Ishikawa (cell line): ENCODE results near the gene ANKRD33.

Experiments
- CEBPB ChIP-seq: IDR thresholded peaks from 2 replicates; pipeline ENCODE4 v1.6.1; 2012
- CREB1 ChIP-seq: IDR thresholded peaks from 2 replicates; pipeline ENCODE4 v1.6.1; 2012; ENCODE audit warnings: low read depth
- EGR1 ChIP-seq: IDR thresholded peaks from 2 replicates; pipeline ENCODE4 v1.6.1; 2012
- EP300 ChIP-seq: IDR thresholded peaks from 2 replicates; pipeline ENCODE4 v1.6.1; 2012; ENCODE audit warnings: borderline replicate concordance
- FOXM1 ChIP-seq: IDR thresholded peaks from 2 replicates; pipeline ENCODE4 v1.6.1; 2012; ENCODE audit warnings: low read depth, borderline replicate concordance
- NFIC ChIP-seq: IDR thresholded peaks from 2 replicates; pipeline ENCODE4 v1.6.1; 2012
- RAD21 ChIP-seq: IDR thresholded peaks from 2 replicates; pipeline ENCODE4 v1.6.1; 2012; ENCODE audit warnings: low read depth
- REST ChIP-seq: IDR thresholded peaks from 2 replicates; pipeline ENCODE4 v1.6.1; 2012; ENCODE audit warnings: low read depth, mild to moderate bottlenecking
- TAF1 ChIP-seq: IDR thresholded peaks from 2 replicates; pipeline ENCODE4 v1.6.1; 2012; ENCODE audit warnings: low read depth, mild to moderate bottlenecking
- TCF12 ChIP-seq: IDR thresholded peaks from 2 replicates; pipeline ENCODE4 v1.6.1; 2012; ENCODE audit warnings: low read depth
- TEAD4 ChIP-seq: IDR thresholded peaks from 2 replicates; pipeline ENCODE4 v1.6.1; 2012
- YY1 ChIP-seq: IDR thresholded peaks from 2 replicates; pipeline ENCODE4 v1.6.1; 2012; ENCODE audit warnings: low read depth
- ZBTB7A ChIP-seq: IDR thresholded peaks from 2 replicates; pipeline ENCODE4 v1.6.1; 2012; ENCODE audit warnings: low read depth
- TF ChIP-seq, protein P1 (sequence below): IDR thresholded peaks from 2 replicates; pipeline ENCODE4 v1.6.1; 2012
- TF ChIP-seq, protein P2 (sequence below): IDR thresholded peaks from 2 replicates; pipeline ENCODE4 v1.6.1; 2012

Gene ANKRD33

DNA sequence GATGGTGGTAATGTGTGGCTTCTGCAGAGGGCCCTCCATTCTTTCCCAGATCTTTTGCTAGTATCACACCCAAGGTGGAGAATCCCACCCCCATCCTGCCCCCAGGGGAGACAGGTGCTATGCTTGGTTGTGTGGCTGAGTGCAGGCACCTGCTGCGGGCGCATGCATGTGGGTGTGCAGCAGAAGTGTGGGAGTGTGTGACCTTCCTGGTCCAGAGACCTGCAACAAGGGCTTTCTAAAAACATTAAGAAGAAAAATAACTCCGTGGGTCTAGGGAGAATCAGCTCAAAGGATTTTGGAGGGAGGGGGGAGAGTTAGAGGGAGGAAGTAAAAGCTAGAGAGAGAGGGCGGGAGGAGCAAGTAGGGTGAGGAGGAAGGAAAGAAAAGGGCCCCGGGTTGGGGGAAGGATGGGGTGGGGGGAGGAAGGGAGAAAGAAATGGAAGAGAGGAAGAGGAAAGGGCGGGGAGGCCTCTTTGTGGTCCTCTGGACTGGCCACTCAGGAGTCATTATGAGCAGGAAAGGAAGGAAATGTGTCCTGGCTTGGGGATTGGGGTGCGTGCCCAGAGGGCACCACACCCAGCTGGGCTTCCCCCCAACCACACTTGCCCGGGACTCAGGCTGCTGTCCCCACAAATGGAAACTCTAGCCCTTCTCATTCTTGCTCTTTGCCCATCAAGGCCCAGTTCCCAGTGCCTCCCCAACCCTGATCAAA lies 36.3 kb upstream of the ANKRD33 start:
- TF ChIP-seq TAF1 (no peak), EGR1 (no peak)

GRCh38 chr12:51852404-51853137 lies 35.3 kb upstream of the ANKRD33 start:
- TF ChIP-seq EP300 (no peak), CEBPB (no peak), YY1 (no peak)
- TF ChIP-seq, protein P1, sequence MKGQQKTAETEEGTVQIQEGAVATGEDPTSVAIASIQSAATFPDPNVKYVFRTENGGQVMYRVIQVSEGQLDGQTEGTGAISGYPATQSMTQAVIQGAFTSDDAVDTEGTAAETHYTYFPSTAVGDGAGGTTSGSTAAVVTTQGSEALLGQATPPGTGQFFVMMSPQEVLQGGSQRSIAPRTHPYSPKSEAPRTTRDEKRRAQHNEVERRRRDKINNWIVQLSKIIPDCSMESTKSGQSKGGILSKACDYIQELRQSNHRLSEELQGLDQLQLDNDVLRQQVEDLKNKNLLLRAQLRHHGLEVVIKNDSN: no peak

DNA sequence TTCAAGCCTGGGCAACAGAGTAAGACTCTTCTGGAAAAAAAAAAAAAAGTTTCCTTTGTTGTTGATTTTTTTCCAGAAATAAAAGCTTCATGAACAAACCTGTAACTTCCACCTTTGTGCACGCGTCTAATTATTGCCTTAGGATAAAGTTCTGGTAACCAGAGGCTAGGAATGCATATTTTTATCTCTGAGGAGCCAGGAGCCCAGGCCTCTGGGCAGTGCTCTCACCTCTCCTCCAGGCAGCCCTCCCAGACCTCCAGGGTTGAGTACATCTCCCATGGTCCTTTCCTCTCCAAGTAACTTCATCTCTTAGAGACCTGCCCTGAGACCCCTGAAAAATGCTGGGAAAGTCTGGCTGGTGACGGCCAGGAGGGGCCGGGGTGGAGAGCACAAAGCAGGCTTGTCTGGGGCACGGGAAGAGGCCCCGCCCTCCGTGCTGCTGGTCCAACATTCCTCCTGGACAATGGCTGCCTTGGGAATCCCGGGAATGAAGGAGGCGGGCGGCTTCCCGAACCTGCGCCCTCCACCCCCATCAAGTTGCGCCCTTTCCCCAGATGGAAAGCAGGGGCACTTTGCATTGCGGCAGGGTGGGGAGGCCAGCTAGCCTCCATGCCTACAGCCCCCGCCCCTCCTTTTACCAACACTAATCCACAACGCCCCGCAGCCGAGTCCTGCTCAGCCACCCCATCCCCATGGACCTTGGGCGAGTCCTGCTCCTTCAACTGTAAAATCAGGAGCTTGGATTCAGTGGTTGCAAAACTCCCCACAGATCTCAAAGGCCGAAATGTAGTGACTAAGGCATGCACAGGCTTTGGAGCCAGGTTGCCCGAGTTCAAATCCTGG lies 32.1 kb upstream of the ANKRD33 start:
- TF ChIP-seq REST (no peak), YY1 (peak; percentile 78; the same call in 1 of the 2 replicates), TEAD4 (peak; percentile 76)

DNA sequence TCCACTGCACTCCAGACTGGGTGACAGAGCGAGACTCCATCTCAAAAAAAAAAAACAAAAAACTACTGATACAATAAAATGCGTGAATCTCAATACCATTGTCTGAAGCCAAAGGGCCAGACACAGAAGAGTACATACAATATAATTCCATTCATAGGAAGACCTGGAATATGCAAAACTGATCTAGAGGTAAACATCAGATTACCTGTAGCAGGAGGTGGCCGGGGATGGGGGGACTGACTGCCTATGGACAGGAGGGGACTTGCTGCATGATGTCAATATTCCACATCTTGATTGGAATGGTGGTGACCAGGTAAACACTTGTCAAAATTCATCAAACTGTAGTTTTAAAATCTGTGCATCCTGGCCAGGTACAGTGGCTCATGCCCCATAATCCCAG lies 26.9 kb upstream of the ANKRD33 start:
- TF ChIP-seq RAD21: no peak
- TF ChIP-seq TEAD4: no peak
- no peak for TF ChIP-seq CREB1
- no peak for TF ChIP-seq ZBTB7A
- no peak for TF ChIP-seq EP300
- no peak for TF ChIP-seq CEBPB
- no peak for TF ChIP-seq TAF1
- TF ChIP-seq, protein P1: no peak
- TF ChIP-seq FOXM1: no peak
- TF ChIP-seq REST: no peak
- TF ChIP-seq YY1: no peak
- TF ChIP-seq TCF12: no peak
- TF ChIP-seq NFIC: no peak
- TF ChIP-seq, protein P2, sequence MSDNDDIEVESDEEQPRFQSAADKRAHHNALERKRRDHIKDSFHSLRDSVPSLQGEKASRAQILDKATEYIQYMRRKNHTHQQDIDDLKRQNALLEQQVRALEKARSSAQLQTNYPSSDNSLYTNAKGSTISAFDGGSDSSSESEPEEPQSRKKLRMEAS: no peak
- no peak for TF ChIP-seq EGR1

DNA sequence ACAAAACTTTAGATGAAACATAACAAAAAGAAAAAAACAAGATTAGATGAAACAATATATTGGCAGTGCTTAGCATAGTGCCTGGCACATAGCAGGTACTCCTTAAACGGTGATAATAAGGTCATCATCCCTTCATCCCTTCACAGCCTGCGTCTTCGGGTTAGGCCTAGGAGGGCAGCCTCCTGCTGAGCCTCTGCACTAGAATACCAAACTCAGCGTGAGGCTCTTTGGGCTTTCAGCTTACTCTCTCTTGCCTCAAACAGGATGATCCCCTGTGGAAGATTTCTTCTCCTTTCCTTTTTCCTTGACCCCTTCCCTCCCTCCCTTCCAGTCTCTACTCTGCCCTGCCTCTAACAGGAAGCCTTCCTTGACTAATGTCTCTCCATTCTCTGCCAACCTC lies 25.0 kb upstream of the ANKRD33 start:
- no peak for TF ChIP-seq EP300
- TF ChIP-seq, protein P2: no peak

- TF ChIP-seq RAD21: no peak
- no peak for TF ChIP-seq FOXM1
- TF ChIP-seq EP300: no peak
- no peak for TF ChIP-seq REST
- TF ChIP-seq, protein P2: no peak
- no peak for TF ChIP-seq EGR1
- no peak for TF ChIP-seq CEBPB
- TF ChIP-seq TCF12: no peak
- TF ChIP-seq TAF1: no peak
- TF ChIP-seq CREB1: no peak
- no peak for TF ChIP-seq YY1
- no peak for TF ChIP-seq ZBTB7A
- TF ChIP-seq NFIC: no peak
- TF ChIP-seq TEAD4: no peak
- TF ChIP-seq, protein P1: no peak
These were observed 24.5 kb upstream of the ANKRD33 start for GRCh38 chr12:51863363-51863932.
